Upper lobe of right lung (tissue), 1 donor: ENCODE measurements around the gene TRPM5. TPM values are rescaled to one million over a fixed set of nuclear protein-coding genes. Genes with fewer than 3 reads are reported as not detected.

Experiments used
- ATAC-seq: fragments of 200-7000 bp; cut with Tn5 transposase; one replicate; pipeline ENCODE4 v1.9.1; 2020; ENCODE audit warnings: mild to moderate bottlenecking, moderate library complexity
- DNase-seq: peaks from one replicate; pipeline ENCODE4 v3.0.0-alpha.2; 2020
- H3K27ac ChIP-seq: fragments of 200-600 bp; one replicate; pipeline ENCODE4 v1.8.0; 2022
- H3K27me3 ChIP-seq: fragments of 200-600 bp; one replicate; pipeline ENCODE4 v1.8.0; 2022; ENCODE audit warnings: mild to moderate bottlenecking
- H3K36me3 ChIP-seq: fragments of 200-600 bp; one replicate; pipeline ENCODE4 v1.8.0; 2022
- H3K4me1 ChIP-seq: fragments of 200-600 bp; one replicate; pipeline ENCODE4 v1.8.0; 2022
- H3K4me3 ChIP-seq: fragments of 200-600 bp; one replicate; pipeline ENCODE4 v1.8.0; 2022; ENCODE audit warnings: mild to moderate bottlenecking
- H3K9me3 ChIP-seq: fragments of 200-600 bp; one replicate; pipeline ENCODE4 v1.8.0; 2022
- CTCF ChIP-seq: fragments of 200-600 bp; IDR thresholded peaks from one replicate; pipeline ENCODE4 v1.8.0; 2022; ENCODE audit warnings: antibody characterized with exemption
- intact Hi-C: fragments of 100-400 bp; cut with DNase I; formaldehyde crosslinking; loops from one replicate; pipeline ENCODE4 v1.11.0; 2022
- total RNA-seq: library from RNA; stranded (reverse); fragmentation: NEBNext Ultra II Directional; extraction: Animal tissue kit (Norgen Biotek cat#: 25700); gene quantifications from one replicate; pipeline ENCODE4 v1.2.1, GENCODE V29; 2021
- donor health status: DM: no; HTN: yes; CAD: no; lungs with severe emphysema.

Gene TRPM5
- total RNA-seq, 1 donor from 2014 or later: not detected

DNA sequence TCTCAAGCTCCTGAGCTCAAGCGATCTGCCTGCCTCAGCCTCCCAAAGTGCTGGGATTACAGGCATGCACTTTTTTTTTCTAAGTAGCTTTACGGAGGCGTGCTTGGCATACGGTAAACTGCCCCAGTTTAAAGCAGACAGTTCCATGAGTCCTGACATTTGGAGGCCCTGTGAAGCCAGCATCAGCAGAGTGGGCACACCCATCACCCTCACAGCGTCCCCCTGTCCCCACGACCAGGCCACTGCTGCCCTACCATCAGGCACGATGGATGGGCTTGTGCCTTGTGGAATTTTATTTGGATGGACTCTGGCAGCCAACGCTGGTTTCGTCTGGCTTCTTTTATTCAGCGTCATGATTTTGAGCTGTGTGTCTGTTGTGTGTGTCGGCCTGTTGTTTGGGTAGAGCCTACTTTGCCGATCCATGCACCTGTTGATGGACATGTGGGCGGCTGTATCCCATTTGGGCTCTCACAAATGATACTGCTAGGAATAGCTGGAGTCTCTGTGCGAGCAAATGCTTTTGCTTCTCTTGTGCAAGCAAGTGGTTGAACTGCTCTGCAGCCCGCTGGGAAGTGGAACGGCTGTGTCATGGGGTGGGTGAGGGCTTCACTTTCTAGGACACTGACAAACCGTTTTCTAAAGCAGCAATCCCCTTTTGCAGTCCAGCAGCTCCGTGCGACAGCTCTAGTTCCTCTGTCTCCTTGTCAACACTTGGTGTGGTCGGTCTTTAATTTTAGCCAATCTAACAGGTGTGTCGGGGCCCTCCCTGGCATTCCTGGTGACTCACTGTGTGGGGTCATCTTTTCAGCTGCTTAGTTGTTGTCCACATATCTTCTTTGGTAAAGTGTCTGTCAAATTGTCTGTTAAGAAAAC lies 24.3 kb upstream of the TRPM5 start:
- no peaks in the 10 kb centered on the region for H3K9me3 ChIP-seq
- H3K36me3 ChIP-seq: no peaks in the 10 kb centered on the region
- no peaks in the 10 kb centered on the region for H3K4me1 ChIP-seq
- no peaks in the 10 kb centered on the region for H3K27me3 ChIP-seq
- H3K27ac ChIP-seq: no peak overlapping the region
- no peak overlapping the region for H3K4me3 ChIP-seq
- peak; percentile 46 for DNase-seq
- intact Hi-C loops: no loop called here
- TF ChIP-seq CTCF: no peak
- no peak for ATAC-seq

GRCh38 chr11:2467695-2468055 lies 23.4 kb upstream of the TRPM5 start:
- ATAC-seq (no peak), DNase-seq (peak; percentile 55)
- intact Hi-C loops: no loop called here
- H3K9me3 ChIP-seq: no peaks in the 10 kb centered on the region
- no peaks in the 10 kb centered on the region for H3K36me3 ChIP-seq
- no peaks in the 10 kb centered on the region for H3K4me1 ChIP-seq
- no peak overlapping the region for H3K27ac ChIP-seq
- no peak overlapping the region for H3K4me3 ChIP-seq
- no peak for TF ChIP-seq CTCF
- no peaks in the 10 kb centered on the region for H3K27me3 ChIP-seq

GRCh38 chr11:2466869-2467694 lies 22.8 kb upstream of the TRPM5 start:
- H3K36me3 ChIP-seq: no peaks in the 10 kb centered on the region
- no peak overlapping the region for H3K27ac ChIP-seq
- H3K9me3 ChIP-seq: no peaks in the 10 kb centered on the region
- H3K4me3 ChIP-seq: no peak overlapping the region
- no peaks in the 10 kb centered on the region for H3K4me1 ChIP-seq
- peak; percentile 11 for ATAC-seq
- peak; percentile 61 for DNase-seq
- no peaks in the 10 kb centered on the region for H3K27me3 ChIP-seq
- no peak for TF ChIP-seq CTCF
- intact Hi-C loops: no loop called here

GRCh38 chr11:2466069-2466801 lies 21.9 kb upstream of the TRPM5 start:
- Histone ChIP-seq H3K27me3 (no peaks in the 10 kb centered on the region), H3K36me3 (no peaks in the 10 kb centered on the region), H3K4me1 (no peaks in the 10 kb centered on the region), H3K4me3 (no peak overlapping the region), H3K27ac (no peak overlapping the region), H3K9me3 (no peaks in the 10 kb centered on the region)
- peak; percentile 57 for DNase-seq
- TF ChIP-seq CTCF: no peak
- intact Hi-C loops: no loop called here
- no peak for ATAC-seq

DNA sequence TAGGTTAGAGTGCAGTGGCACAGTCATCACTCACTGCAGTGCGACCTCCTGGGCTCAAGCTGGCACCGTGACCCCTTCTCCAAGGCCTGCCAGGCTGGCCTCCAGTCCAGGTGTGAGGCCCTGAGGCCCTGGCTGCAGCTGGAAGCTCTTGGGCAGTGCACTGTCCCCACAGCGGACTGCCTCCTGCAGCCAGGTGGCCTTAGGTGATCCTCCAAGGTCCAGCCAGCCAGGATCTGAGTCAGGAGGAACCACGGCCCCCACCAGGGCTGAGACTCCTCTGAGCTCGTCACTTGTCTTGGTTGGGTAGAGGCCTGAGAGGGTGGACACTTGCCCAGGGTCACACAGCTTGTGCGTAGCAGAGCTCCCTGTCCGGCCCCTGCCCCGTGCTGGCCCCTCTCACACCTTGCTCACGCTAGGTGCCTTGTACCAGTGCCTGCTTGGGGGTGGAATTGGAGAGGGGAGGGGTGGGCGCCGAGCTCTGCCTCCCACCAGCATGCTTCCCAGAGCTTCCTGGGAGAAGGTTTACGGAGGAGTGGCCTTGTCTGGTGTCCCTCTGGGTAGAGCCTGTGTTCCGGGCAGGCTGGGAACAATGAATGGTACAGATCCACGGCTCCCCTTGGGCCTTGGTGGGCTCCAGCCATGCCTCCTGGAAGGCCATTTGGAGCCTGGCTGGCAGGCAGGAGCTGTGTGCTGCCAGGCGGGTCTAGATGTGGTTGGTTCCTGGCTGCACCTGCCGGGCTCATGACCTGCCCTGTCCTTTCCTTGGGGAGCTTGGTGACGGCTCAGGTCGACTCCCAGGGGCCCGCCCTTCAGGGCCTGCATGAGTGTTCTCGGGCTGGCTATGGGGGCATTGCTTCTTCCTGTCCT lies 21.1 kb upstream of the TRPM5 start:
- H3K27me3 ChIP-seq: no peaks in the 10 kb centered on the region
- H3K4me3 ChIP-seq: no peak overlapping the region
- no peaks in the 10 kb centered on the region for H3K4me1 ChIP-seq
- ATAC-seq: no peak
- no peaks in the 10 kb centered on the region for H3K9me3 ChIP-seq
- DNase-seq: peak; percentile 57
- intact Hi-C loops: no loop called here
- H3K36me3 ChIP-seq: no peaks in the 10 kb centered on the region
- no peak overlapping the region for H3K27ac ChIP-seq
- TF ChIP-seq CTCF: no peak
